ENCODE data around the gene HIPK2. TPM values are rescaled to one million over a fixed set of nuclear protein-coding genes. Genes with fewer than 3 reads are reported as not detected.

Gene HIPK2
- total RNA-seq, 1 donor from 2014 or later, result 45.1 TPM

- H3K4me3 ChIP-seq (ENCODE audit: low read depth, low read length), result no peak overlapping the region
- no peak for TF ChIP-seq CTCF (conservative IDR thresholded peaks at IDR 0.05; ENCODE audit: low read depth, low read length)
- no peak for DNase-seq (ENCODE audit: low read depth)
Measured at GRCh38 chr7:139570626-139571025, 207.2 kb downstream of the HIPK2 start.

GRCh38 chr7:139570119-139570518 lies 207.7 kb downstream of the HIPK2 start:
- TF ChIP-seq CTCF (conservative IDR thresholded peaks at IDR 0.05; ENCODE audit: low read depth, low read length), result peak; percentile 11
- H3K4me3 ChIP-seq (ENCODE audit: low read depth, low read length), result no peak overlapping the region
- DNase-seq (ENCODE audit: low read depth), result no peak

GRCh38 chr7:139568813-139569490 lies 208.8 kb downstream of the HIPK2 start:
- no peak for TF ChIP-seq CTCF (conservative IDR thresholded peaks at IDR 0.05; ENCODE audit: low read depth, low read length)

GRCh38 chr7:139568346-139568675 lies 209.5 kb downstream of the HIPK2 start:
- no peak for DNase-seq (ENCODE audit: low read depth)
- H3K4me3 ChIP-seq (ENCODE audit: low read depth, low read length), result no peak overlapping the region
- no peak for TF ChIP-seq CTCF (conservative IDR thresholded peaks at IDR 0.05; ENCODE audit: low read depth, low read length)

More at GRCh38 chr7:139568813-139569490, 208.8 kb downstream of the HIPK2 start:
- DNase-seq (ENCODE audit: low read depth), result no peak
- H3K4me3 ChIP-seq (ENCODE audit: low read depth, low read length), result no peak overlapping the region

GRCh38 chr7:139567647-139568345 lies 210.0 kb downstream of the HIPK2 start:
- TF ChIP-seq CTCF (conservative IDR thresholded peaks at IDR 0.05; ENCODE audit: low read depth, low read length), result no peak

GRCh38 chr7:139566736-139567646 lies 210.8 kb downstream of the HIPK2 start:
- no peak for DNase-seq (ENCODE audit: low read depth)
- TF ChIP-seq CTCF (conservative IDR thresholded peaks at IDR 0.05; ENCODE audit: low read depth, low read length), result no peak
- no peak overlapping the region for H3K4me3 ChIP-seq (ENCODE audit: low read depth, low read length)

More at GRCh38 chr7:139567647-139568345, 210.0 kb downstream of the HIPK2 start:
- no peak for DNase-seq (ENCODE audit: low read depth)
- no peak overlapping the region for H3K4me3 ChIP-seq (ENCODE audit: low read depth, low read length)

All from epithelial cell of proximal tubule (primary cell).